Pancreas (tissue), 10 donors: ENCODE data around the gene PAFAH2. TPM values are rescaled to one million over a fixed set of nuclear protein-coding genes. Genes with fewer than 3 reads are reported as not detected.

ENCODE experiments used
- ATAC-seq, 4 donors: fragments of 200-7000 bp; cut with Tn5 transposase; one replicate each; pipeline versions ENCODE4 v1.8.0 to v1.9.1; 2020; ENCODE audit warnings: mild to moderate bottlenecking in 4 of 4, moderate library complexity in 4 of 4
- DNase-seq, 6 donors: peaks; one replicate each; pipeline ENCODE4 v3.0.0-alpha.2; 2020
- FAIRE-seq: peaks from 2 replicates; lab custom pipeline; 2012; peaks lifted over from hg19 to GRCh38; lab: Jason Lieb, UNC
- H3K27ac ChIP-seq, 4 donors: fragments of 200-600 bp; sonication (generic); 1 replicate in 3 of 4; 2 replicates in 1 of 4; pipeline versions ENCODE4 v1.5.0 to v1.8.0; 2020
- H3K27me3 ChIP-seq, 4 donors: fragments of 200-600 bp; one replicate each; pipeline ENCODE4 v1.8.0; 2021
- H3K36me3 ChIP-seq, 3 donors: fragments of 200-600 bp; sonication (generic) in 1 of 3; one replicate each; pipeline versions ENCODE4 v1.5.0 to v1.8.0; 2020 to 2021
- H3K4me1 ChIP-seq, 3 donors: fragments of 200-600 bp; one replicate each; pipeline ENCODE4 v1.8.0; 2021
- H3K4me3 ChIP-seq, 4 donors: fragments of 200-600 bp; sonication (generic) in 2 of 4; one replicate each; pipeline versions ENCODE4 v1.5.0 to v1.8.0; 2020 to 2021
- H3K9me3 ChIP-seq, 4 donors: fragments of 200-600 bp; one replicate each; pipeline ENCODE4 v1.8.0; 2021
- WGBS, 2 donors: extraction: QIAGEN DNeasy Blood & Tissue Kit; methylation state at CpG; one replicate each; pipeline ENCODE4 v1.1.7; 2013; 5-methylcytosine and 5-hydroxymethylcytosine counted together
- intact Hi-C, 3 donors: fragments of 100-400 bp; cut with DNase I; formaldehyde crosslinking; loops; one replicate each; pipeline versions ENCODE4 v1.11.1 to v1.14.2; 2022
- polyA plus RNA-seq, 2 donors: library from polyadenylated mRNA; stranded (reverse); fragments of 200-250 nt; gene quantifications; one replicate each; pipeline ENCODE4 v1.2.3, GENCODE V29; 2013
- total RNA-seq, 6 donors: library from RNA; stranded (reverse); fragmentation: NEBNext Ultra II Directional in 4 of 6; extraction: Animal tissue kit (Norgen Biotek cat#: 25700) in 4 of 6; gene quantifications; one replicate each; pipeline versions ENCODE4 v1.2.1 to v1.2.4, GENCODE V29; 2021 to 2023
- TF ChIP-seq, protein P1 (sequence below), 4 donors: fragments of 200-600 bp; sonication (generic) in 3 of 4; IDR thresholded peaks; one replicate each; pipeline versions ENCODE4 v1.5.0 to v1.8.0; 2021; ENCODE audit warnings: antibody characterized with exemption in 4 of 4
- donor health status: healthy with polysubstance abuse.
- donor health status: DM: no; HTN: no; CAD: no; lungs with moderate emphysema.
- donor health status: DM: no; HTN: no; CAD: no.
- donor health status: control.
- donor health status: control.
- donor health status: Bipolar disorder and iron deficiency.
- donor health status: DM: yes; HTN: yes; CAD: no.
- donor health status: DM: no; HTN: no; CAD: no.
- donor health status: DM: no; HTN: no; CAD: no.
- donor health status: DM: yes; HTN: yes; CAD: no.

The PAFAH2 gene
- total and polyA plus RNA-seq, 8 donors: 11.0 to 20.9 (median 15.3) TPM

DNA sequence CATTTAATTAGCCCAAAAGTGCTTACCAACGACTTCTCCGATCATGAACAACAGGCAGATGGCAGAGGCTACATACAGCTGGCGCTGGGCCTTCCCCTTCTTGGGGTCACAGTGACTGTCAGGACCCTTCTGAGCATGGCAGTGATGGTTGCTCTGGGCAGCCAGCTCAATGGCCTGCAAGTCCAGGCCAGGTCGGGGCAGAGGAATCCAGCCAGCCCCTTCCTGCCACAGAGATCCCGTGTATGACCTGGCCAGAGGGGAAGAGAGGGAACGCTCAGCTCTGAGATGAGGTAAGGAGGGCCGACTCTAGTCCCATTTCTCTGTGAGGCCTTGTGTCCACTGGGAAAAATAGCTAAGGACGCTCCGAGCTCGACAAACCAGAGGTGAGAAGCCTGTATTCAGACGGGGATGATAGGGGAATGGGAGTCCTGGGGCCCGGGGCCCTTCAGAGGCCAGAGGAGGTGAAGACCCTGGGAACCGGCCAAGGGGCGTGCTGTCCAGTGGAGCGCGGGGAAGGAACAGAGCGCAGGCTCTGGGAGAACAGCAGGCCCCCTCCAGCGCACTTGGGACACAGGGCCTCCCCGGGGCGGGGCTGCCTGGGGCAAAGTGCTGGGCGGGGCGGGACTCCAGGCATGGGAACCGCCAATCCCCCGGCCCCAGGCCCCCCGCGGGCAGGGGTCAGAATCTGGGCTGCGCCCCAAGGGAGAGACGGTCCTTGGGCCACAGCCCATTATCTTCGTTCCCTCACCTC, 47.3 kb upstream of the PAFAH2 start:
- H3K4me1 ChIP-seq: peaks cover 8 to 17% (median 8%) of the 10 kb centered on the region in 3 donors
- H3K4me3 ChIP-seq: peak overlapping the region; percentile 47 to 68 (median 57)
- intact Hi-C loops: no loop called here
- H3K36me3 ChIP-seq: peaks cover 0 to under 1% (median 0%) of the 10 kb centered on the region in 3 donors
- no peak for FAIRE-seq
- H3K27me3 ChIP-seq: no peaks in the 10 kb centered on the region
- 18 to 27% methylated on average over 24 to 29 of the region's 29 CpGs for WGBS, 2 donors
- TF ChIP-seq, protein P1, sequence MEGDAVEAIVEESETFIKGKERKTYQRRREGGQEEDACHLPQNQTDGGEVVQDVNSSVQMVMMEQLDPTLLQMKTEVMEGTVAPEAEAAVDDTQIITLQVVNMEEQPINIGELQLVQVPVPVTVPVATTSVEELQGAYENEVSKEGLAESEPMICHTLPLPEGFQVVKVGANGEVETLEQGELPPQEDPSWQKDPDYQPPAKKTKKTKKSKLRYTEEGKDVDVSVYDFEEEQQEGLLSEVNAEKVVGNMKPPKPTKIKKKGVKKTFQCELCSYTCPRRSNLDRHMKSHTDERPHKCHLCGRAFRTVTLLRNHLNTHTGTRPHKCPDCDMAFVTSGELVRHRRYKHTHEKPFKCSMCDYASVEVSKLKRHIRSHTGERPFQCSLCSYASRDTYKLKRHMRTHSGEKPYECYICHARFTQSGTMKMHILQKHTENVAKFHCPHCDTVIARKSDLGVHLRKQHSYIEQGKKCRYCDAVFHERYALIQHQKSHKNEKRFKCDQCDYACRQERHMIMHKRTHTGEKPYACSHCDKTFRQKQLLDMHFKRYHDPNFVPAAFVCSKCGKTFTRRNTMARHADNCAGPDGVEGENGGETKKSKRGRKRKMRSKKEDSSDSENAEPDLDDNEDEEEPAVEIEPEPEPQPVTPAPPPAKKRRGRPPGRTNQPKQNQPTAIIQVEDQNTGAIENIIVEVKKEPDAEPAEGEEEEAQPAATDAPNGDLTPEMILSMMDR (IDR thresholded peaks at IDR 0.05): no peak
- DNase-seq: peak; percentile 79 to 94 (median 84)
- ATAC-seq: peak; percentile 76 to 84 (median 84)
- H3K27ac ChIP-seq: peak overlapping the region; percentile 70 to 86 (median 78)
- no peaks in the 10 kb centered on the region for H3K9me3 ChIP-seq

DNA sequence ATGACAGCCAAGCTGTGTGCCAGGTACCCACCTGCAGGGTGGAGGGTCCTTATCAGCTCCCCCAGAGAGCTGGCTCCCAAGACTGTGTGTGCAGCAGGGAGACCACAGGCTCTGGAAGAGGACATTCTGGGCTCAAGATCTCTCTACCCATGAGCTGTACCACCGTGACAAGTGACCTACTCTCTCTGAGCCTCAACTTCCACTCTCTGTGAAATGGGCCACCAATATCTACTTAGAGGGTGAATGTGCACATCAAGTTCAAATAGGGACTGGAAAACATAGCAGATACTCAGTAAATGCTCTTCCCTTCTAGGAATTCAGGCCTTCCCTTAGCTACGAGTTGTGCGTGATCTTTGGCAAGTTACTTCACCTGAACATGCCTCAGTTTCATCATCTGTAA, 46.6 kb upstream of the PAFAH2 start:
- FAIRE-seq: no peak
- no peak for ATAC-seq
- H3K4me3 ChIP-seq: peak overlapping the region; percentile 10 to 68 (median 53)
- 62 to 65% methylated on average over 3 of the region's 3 CpGs for WGBS, 2 donors
- H3K27me3 ChIP-seq: no peaks in the 10 kb centered on the region
- no peaks in the 10 kb centered on the region for H3K9me3 ChIP-seq
- intact Hi-C loops: no loop called here
- peaks cover 0 to 8% (median 0%) of the 10 kb centered on the region in 3 donors for H3K36me3 ChIP-seq
- peak overlapping the region in 2 of 4 donors; percentile 76 to 86 for H3K27ac ChIP-seq
- H3K4me1 ChIP-seq: peaks cover 8 to 21% (median 10%) of the 10 kb centered on the region in 3 donors
- TF ChIP-seq, protein P1 (IDR thresholded peaks at IDR 0.05): no peak
- no peak for DNase-seq

DNA sequence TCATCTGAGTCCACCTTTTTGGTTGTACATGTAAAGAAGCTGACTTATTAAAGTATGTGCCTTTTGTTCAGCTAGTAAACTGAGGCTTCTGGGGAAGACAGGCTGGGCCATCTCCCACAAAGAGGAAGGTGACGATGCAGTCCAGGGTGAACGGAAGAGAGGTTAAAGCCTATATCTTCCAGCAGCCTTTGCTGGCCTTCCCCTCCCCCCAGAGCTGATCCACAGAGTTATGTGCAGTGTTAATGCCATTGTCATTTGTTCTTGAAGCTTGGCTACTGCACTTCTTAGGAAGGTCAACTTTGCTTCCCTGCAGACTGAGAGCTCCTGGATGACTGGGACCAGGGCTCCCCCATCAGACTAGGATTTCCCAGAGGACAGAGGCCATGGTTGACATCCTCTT, 45.9 kb upstream of the PAFAH2 start:
- intact Hi-C loops: no loop called here
- Histone ChIP-seq H3K36me3 (peaks cover 0 to 8% (median 0%) of the 10 kb centered on the region in 3 donors), H3K9me3 (no peaks in the 10 kb centered on the region), H3K4me3 (peak overlapping the region in 3 of 4 donors; percentile 10 to 68 (median 59)), H3K27ac (peak overlapping the region in 1 of 4 donors; percentile 86), H3K4me1 (peaks cover 13 to 28% (median 16%) of the 10 kb centered on the region in 3 donors), H3K27me3 (no peaks in the 10 kb centered on the region)
- WGBS, 2 donors: 79 to 87% methylated on average over 2 of the region's 2 CpGs
- FAIRE-seq (no peak), ATAC-seq (no peak), DNase-seq (no peak)
- TF ChIP-seq, protein P1 (IDR thresholded peaks at IDR 0.05): no peak

DNA sequence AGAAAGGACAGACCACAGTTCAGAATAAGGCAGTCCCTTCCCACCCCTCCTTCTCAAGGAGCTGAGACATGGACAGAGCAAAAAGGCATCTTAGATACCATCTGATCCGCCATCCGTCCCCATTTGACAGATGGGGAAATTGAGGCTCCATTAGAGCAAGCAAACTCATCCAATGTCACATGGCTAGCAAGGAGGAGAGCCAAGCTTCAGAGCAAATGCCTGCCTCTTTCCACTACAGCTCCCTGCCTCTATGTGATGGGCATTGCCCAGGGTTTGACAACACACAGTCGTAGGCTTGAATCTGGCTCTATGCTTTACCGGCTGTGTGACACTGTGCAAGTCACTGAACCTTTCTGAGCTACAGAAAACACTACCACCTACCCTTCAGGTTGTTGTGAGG, 44.1 kb upstream of the PAFAH2 start:
- intact Hi-C loops: no loop called here
- H3K4me1 ChIP-seq: peaks cover 28 to 34% (median 31%) of the 10 kb centered on the region in 3 donors
- H3K9me3 ChIP-seq: no peaks in the 10 kb centered on the region
- ATAC-seq (no peak), DNase-seq (no peak), FAIRE-seq (no peak)
- H3K27ac ChIP-seq: peak overlapping the region in 2 of 4 donors; percentile 4 to 86
- H3K27me3 ChIP-seq: no peaks in the 10 kb centered on the region
- TF ChIP-seq, protein P1 (IDR thresholded peaks at IDR 0.05): no peak
- H3K4me3 ChIP-seq: no peak overlapping the region
- peaks cover 0 to 8% (median 0%) of the 10 kb centered on the region in 3 donors for H3K36me3 ChIP-seq
- 66 to 67% methylated on average over 4 of the region's 4 CpGs for WGBS, 2 donors

DNA sequence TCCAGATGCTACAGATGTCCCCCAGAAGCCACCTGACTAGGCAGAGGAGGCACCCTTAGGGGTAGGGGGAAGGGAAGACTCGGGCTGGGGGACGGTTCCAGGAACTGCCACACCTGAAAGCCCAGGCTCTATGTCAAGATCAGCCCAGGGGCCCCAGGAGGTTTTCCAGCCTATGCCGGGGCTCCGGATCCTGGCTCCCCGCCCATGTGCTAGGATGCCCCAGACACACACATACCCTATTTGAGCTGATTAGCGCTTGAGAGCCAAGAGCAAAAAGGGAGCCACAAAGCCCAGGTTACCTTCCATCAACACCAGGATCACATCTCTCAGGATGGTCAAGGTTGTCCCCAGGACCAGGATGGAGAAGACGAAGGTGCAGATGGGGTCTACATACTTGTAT, 43.5 kb upstream of the PAFAH2 start:
- H3K27ac ChIP-seq: no peak overlapping the region
- TF ChIP-seq, protein P1 (IDR thresholded peaks at IDR 0.05): no peak
- WGBS, 2 donors: 83 to 88% methylated on average over 7 of the region's 7 CpGs
- ATAC-seq (no peak), FAIRE-seq (no peak), DNase-seq (peak in 1 of 6 donors; percentile 61)
- no peaks in the 10 kb centered on the region for H3K27me3 ChIP-seq
- intact Hi-C loops: no loop called here
- peaks cover 0 to 8% (median 0%) of the 10 kb centered on the region in 3 donors for H3K36me3 ChIP-seq
- no peak overlapping the region for H3K4me3 ChIP-seq
- H3K9me3 ChIP-seq: no peaks in the 10 kb centered on the region
- peaks cover 28 to 36% (median 34%) of the 10 kb centered on the region in 3 donors for H3K4me1 ChIP-seq
